WERI-Rb-1 (cell line): ENCODE data around the gene SLC18A2.
"Not testable (repeated sequence)": the region's sequence is repeated elsewhere in the genome, so short reads cannot be mapped to it uniquely, and the experiment has no call there.

Experiments
- DNase-seq: peaks from one replicate; pipeline ENCODE4 v3.0.0-alpha.2; 2020
- H3K27ac ChIP-seq: fragments of 250-450 bp; sonication (Bioruptor Pico); 2 replicates; pipeline ENCODE4 v1.5.1; 2020; ENCODE audit warnings: mild to moderate bottlenecking, moderate library complexity
- H3K27me3 ChIP-seq: fragments of 250-450 bp; sonication (Bioruptor Pico); 2 replicates; pipeline ENCODE4 v1.5.1; 2021; ENCODE audit warnings: mild to moderate bottlenecking, low read depth, moderate library complexity; ENCODE audit not compliant: insufficient read depth, severe bottlenecking
- H3K36me3 ChIP-seq: fragments of 250-450 bp; sonication (Bioruptor Pico); 2 replicates; pipeline ENCODE4 v1.5.1; 2020; ENCODE audit warnings: mild to moderate bottlenecking, moderate library complexity
- H3K4me3 ChIP-seq: 2 replicates; pipeline ENCODE4 v1.5.1; 2011; ENCODE audit warnings: low read depth, mild to moderate bottlenecking, control low read depth, low read length
- H3K9me3 ChIP-seq: fragments of 250-450 bp; sonication (Bioruptor Pico); 2 replicates; pipeline ENCODE4 v1.5.1; 2021; ENCODE audit warnings: mild to moderate bottlenecking, moderate library complexity; ENCODE audit not compliant: severe bottlenecking
- CTCF ChIP-seq: IDR thresholded peaks from 2 replicates; pipeline ENCODE4 v1.5.1; 2011; ENCODE audit warnings: low read depth, mild to moderate bottlenecking, control low read depth, inconsistent platforms, low read length

SLC18A2 gene

GRCh38 chr10:117223693-117224430, 17.1 kb upstream of the SLC18A2 start:
- TF ChIP-seq CTCF = no peak
- no peak overlapping the region for H3K4me3 ChIP-seq
- no peak overlapping the region for H3K27ac ChIP-seq
- H3K9me3 ChIP-seq = no peaks in the 10 kb centered on the region
- no peaks in the 10 kb centered on the region for H3K36me3 ChIP-seq
- H3K27me3 ChIP-seq = peaks cover 59% of the 10 kb centered on the region
- no peak for DNase-seq

GRCh38 chr10:117224881-117225280, 16.0 kb upstream of the SLC18A2 start:
- Histone ChIP-seq H3K4me3 (no peak overlapping the region), H3K9me3 (no peaks in the 10 kb centered on the region), H3K27ac (no peak overlapping the region), H3K36me3 (no peaks in the 10 kb centered on the region), H3K27me3 (peaks cover 64% of the 10 kb centered on the region)
- TF ChIP-seq CTCF = no peak
- DNase-seq = no peak

- peak; percentile 47 for DNase-seq
- TF ChIP-seq CTCF = peak; percentile 74
These were observed 14.0 kb upstream of the SLC18A2 start for GRCh38 chr10:117226813-117227451.

GRCh38 chr10:117228210-117228609, 12.7 kb upstream of the SLC18A2 start:
- no peak overlapping the region for H3K27ac ChIP-seq
- no peaks in the 10 kb centered on the region for H3K36me3 ChIP-seq
- no peaks in the 10 kb centered on the region for H3K9me3 ChIP-seq
- TF ChIP-seq CTCF = no peak
- H3K4me3 ChIP-seq = no peak overlapping the region
- peaks cover 67% of the 10 kb centered on the region for H3K27me3 ChIP-seq
- DNase-seq = no peak

More at GRCh38 chr10:117226813-117227451, 14.0 kb upstream of the SLC18A2 start:
- no peaks in the 10 kb centered on the region for H3K36me3 ChIP-seq
- H3K27ac ChIP-seq = no peak overlapping the region
- no peaks in the 10 kb centered on the region for H3K9me3 ChIP-seq
- H3K27me3 ChIP-seq = peaks cover 67% of the 10 kb centered on the region
- no peak overlapping the region for H3K4me3 ChIP-seq

GRCh38 chr10:117230107-117230506, 10.8 kb upstream of the SLC18A2 start:
- H3K27me3 ChIP-seq = peaks cover 86% of the 10 kb centered on the region
- not testable (repeated sequence) for H3K9me3 ChIP-seq, H3K4me3 ChIP-seq, DNase-seq, H3K36me3 ChIP-seq, H3K27ac ChIP-seq

- no peak overlapping the region for H3K4me3 ChIP-seq
- DNase-seq = no peak
- no peaks in the 10 kb centered on the region for H3K9me3 ChIP-seq
- TF ChIP-seq CTCF = no peak
- H3K27me3 ChIP-seq = peaks cover 87% of the 10 kb centered on the region
- H3K27ac ChIP-seq = no peak overlapping the region
- no peaks in the 10 kb centered on the region for H3K36me3 ChIP-seq
These were observed 3.4 kb upstream of the SLC18A2 start for GRCh38 chr10:117237401-117237991.
